Cardiac muscle cell (in vitro differentiated cells and primary cell): ENCODE results near the gene PHF20. TPM values are rescaled to one million over a fixed set of nuclear protein-coding genes. Genes with fewer than 3 reads are reported as not detected.
A peak's percentile ranks its signal among the peaks of the same experiment; 100 is the strongest.
"Not testable (repeated sequence)": the region's sequence is repeated elsewhere in the genome, so short reads cannot be mapped to it uniquely, and the experiment has no call there.

Experiments
- DNase-seq, 2 donors: peaks; one replicate each; pipeline versions ENCODE4 v3.0.0 to v3.0.0-alpha.2; 2010 to 2017; ENCODE audit warnings: low read depth in 1 of 2, low spot score in 1 of 2
- H3K27ac ChIP-seq: fragments of 200-600 bp; sonication (generic); 2 replicates; pipeline ENCODE4 v1.5.1; 2016
- H3K27me3 ChIP-seq: fragments of 200-600 bp; sonication (generic); 2 replicates; pipeline ENCODE4 v1.6.0; 2016; ENCODE audit warnings: control low read depth
- H3K36me3 ChIP-seq: fragments of 200-600 bp; sonication (generic); 2 replicates; pipeline ENCODE4 v1.5.1; 2016; ENCODE audit warnings: control low read depth
- H3K4me1 ChIP-seq: fragments of 200-600 bp; sonication (generic); 2 replicates; pipeline ENCODE4 v1.8.1; 2017; ENCODE audit warnings: low read depth, mild to moderate bottlenecking, mixed run types
- H3K4me3 ChIP-seq: fragments of 200-600 bp; sonication (generic); 2 replicates; pipeline ENCODE4 v1.5.1; 2016; ENCODE audit warnings: mild to moderate bottlenecking
- H3K9me3 ChIP-seq: fragments of 200-600 bp; sonication (generic); 2 replicates; pipeline ENCODE4 v1.5.1; 2017; ENCODE audit warnings: low read depth, mild to moderate bottlenecking, control low read depth
- CTCF ChIP-seq: IDR thresholded peaks from 2 replicates; pipeline ENCODE4 v1.5.1; 2012; ENCODE audit warnings: low read depth, mild to moderate bottlenecking, low read length
- polyA plus RNA-seq: library from polyadenylated mRNA; unstranded; fragments of >200 nt; fragmentation: Nextera tagmentation; extraction: Ambion mirVana; gene quantifications from 2 replicates; pipeline ENCODE4 v1.2.1, GENCODE V29; 2016
- total RNA-seq: library from RNA; depleted of rRNA; stranded (reverse); fragments of >200 nt; gene quantifications from 2 replicates; pipeline ENCODE4 v1.2.3, GENCODE V29; 2016

The PHF20 gene
- total and polyA plus RNA-seq, 2 experiments from 2014 or later, result 42.0 to 49.6 TPM

DNA sequence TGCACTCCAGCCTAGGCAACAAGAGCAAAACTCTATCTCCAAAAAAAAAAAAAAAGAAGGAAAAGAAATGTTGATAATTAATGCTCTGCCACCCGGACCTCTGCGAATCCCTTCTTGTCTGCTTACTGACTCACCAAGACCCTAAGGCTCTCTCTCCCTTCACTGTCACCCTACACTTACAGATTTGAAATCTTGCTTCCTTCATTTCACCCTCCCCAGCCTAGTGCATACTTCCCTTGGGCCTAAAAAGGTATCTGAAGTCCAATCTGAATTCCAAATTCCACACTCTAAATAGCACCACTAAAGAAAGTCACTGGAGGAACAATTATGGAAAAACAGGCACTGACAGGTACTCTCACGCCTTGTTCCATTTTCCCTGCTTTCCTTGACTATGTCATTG lies 9.4 kb upstream of the PHF20 start:
- Histone ChIP-seq H3K4me1 (peaks cover 4% of the 10 kb centered on the region), H3K4me3 (no peak overlapping the region), H3K36me3 (no peaks in the 10 kb centered on the region), H3K9me3 (no peaks in the 10 kb centered on the region), H3K27me3 (no peaks in the 10 kb centered on the region), H3K27ac (peak overlapping the region; percentile 24)
- TF ChIP-seq CTCF, result no peak
- DNase-seq, result no peak

- H3K4me3 ChIP-seq, DNase-seq, H3K36me3 ChIP-seq, H3K27me3 ChIP-seq, H3K9me3 ChIP-seq, H3K27ac ChIP-seq: not testable (repeated sequence)
- peaks cover 14% of the 10 kb centered on the region for H3K4me1 ChIP-seq
These were observed 6.9 kb upstream of the PHF20 start for GRCh38 chr20:35764936-35765335.

GRCh38 chr20:35766843-35767242 lies 5.0 kb upstream of the PHF20 start:
- Histone ChIP-seq H3K4me3 (no peak overlapping the region), H3K27me3 (no peaks in the 10 kb centered on the region), H3K4me1 (peaks cover 14% of the 10 kb centered on the region), H3K9me3 (no peaks in the 10 kb centered on the region), H3K36me3 (no peaks in the 10 kb centered on the region), H3K27ac (no peak overlapping the region)
- TF ChIP-seq CTCF, result no peak
- no peak for DNase-seq

- DNase-seq, result peak in 1 of 2 donors; percentile 73
- Histone ChIP-seq H3K27ac (peak overlapping the region; percentile 57), H3K27me3 (no peaks in the 10 kb centered on the region), H3K4me3 (no peak overlapping the region), H3K9me3 (no peaks in the 10 kb centered on the region), H3K4me1 (peaks cover 14% of the 10 kb centered on the region), H3K36me3 (no peaks in the 10 kb centered on the region)
- TF ChIP-seq CTCF, result no peak
These were observed 3.9 kb upstream of the PHF20 start for GRCh38 chr20:35767683-35768481.

GRCh38 chr20:35768731-35769664 lies 2.8 kb upstream of the PHF20 start:
- no peak for TF ChIP-seq CTCF
- Histone ChIP-seq H3K9me3 (no peaks in the 10 kb centered on the region), H3K4me3 (no peak overlapping the region), H3K27ac (peak overlapping the region; percentile 86), H3K36me3 (no peaks in the 10 kb centered on the region), H3K27me3 (no peaks in the 10 kb centered on the region), H3K4me1 (peaks cover 20% of the 10 kb centered on the region)
- DNase-seq, result peak; percentile 72 to 98

- H3K4me3 ChIP-seq, result no peak overlapping the region
These were observed 487 bp upstream of the PHF20 start for GRCh38 chr20:35771367-35771688.

More at GRCh38 chr20:35771367-35771688, 487 bp upstream of the PHF20 start:
- Histone ChIP-seq H3K4me1 (peaks cover 21% of the 10 kb centered on the region), H3K36me3 (peaks cover 3% of the 10 kb centered on the region), H3K9me3 (no peaks in the 10 kb centered on the region), H3K27ac (peak overlapping the region; percentile 86), H3K27me3 (no peaks in the 10 kb centered on the region)
- no peak for TF ChIP-seq CTCF
- DNase-seq, result no peak
